Endodermal cell (in vitro differentiated cells): ENCODE results near the gene SLC24A1. TPM values are rescaled to one million over a fixed set of nuclear protein-coding genes. Genes with fewer than 3 reads are reported as not detected.

Experiments used
- DNase-seq: peaks from one replicate; pipeline ENCODE4 v3.0.0-alpha.2; 2017
- H3K27ac ChIP-seq: 2 replicates; pipeline ENCODE4 v1.5.1; 2013; ENCODE audit warnings: mild to moderate bottlenecking, low read depth, low read length, moderate library complexity
- H3K27me3 ChIP-seq: 2 replicates; pipeline ENCODE4 v1.6.1; 2013; ENCODE audit warnings: mild to moderate bottlenecking, low read length, moderate library complexity; ENCODE audit not compliant: insufficient read depth, control insufficient read depth, poor library complexity, severe bottlenecking
- H3K36me3 ChIP-seq: 2 replicates; pipeline ENCODE4 v1.7.0; 2013; ENCODE audit warnings: mild to moderate bottlenecking, low read length, moderate library complexity; ENCODE audit not compliant: control insufficient read depth, insufficient read depth
- H3K4me1 ChIP-seq: one replicate; pipeline ENCODE4 v1.7.0; 2013; ENCODE audit warnings: low read length; ENCODE audit not compliant: control insufficient read depth, insufficient read depth
- H3K4me3 ChIP-seq: 2 replicates; pipeline ENCODE4 v1.5.1; 2013; ENCODE audit warnings: mild to moderate bottlenecking, low read length, moderate library complexity
- H3K9ac ChIP-seq: 2 replicates; pipeline ENCODE4 v1.6.1; 2013; ENCODE audit warnings: mild to moderate bottlenecking, low read length, moderate library complexity; ENCODE audit not compliant: poor library complexity, severe bottlenecking; ENCODE audit errors: extremely low read depth
- H3K9me3 ChIP-seq: 2 replicates; pipeline ENCODE4 v1.6.1; 2013; ENCODE audit warnings: mild to moderate bottlenecking, low read length, moderate library complexity; ENCODE audit not compliant: control insufficient read depth
- H3K27ac Mint-ChIP-seq: 2 replicates; pipeline ENCODE4 v1.8.0; 2020; ENCODE audit warnings: mixed read lengths
- H3K27me3 Mint-ChIP-seq: 2 replicates; pipeline ENCODE4 v1.8.0; 2021; ENCODE audit warnings: mild to moderate bottlenecking, mixed read lengths; ENCODE audit not compliant: insufficient read depth
- H3K36me3 Mint-ChIP-seq: 2 replicates; pipeline ENCODE4 v1.8.0; 2020; ENCODE audit warnings: low read depth, mixed read lengths
- H3K4me1 Mint-ChIP-seq: 2 replicates; pipeline ENCODE4 v1.8.0; 2020; ENCODE audit warnings: mixed read lengths
- H3K4me3 Mint-ChIP-seq: 2 replicates; pipeline ENCODE4 v1.8.0; 2020; ENCODE audit warnings: mild to moderate bottlenecking, moderate library complexity, mixed read lengths
- H3K9me3 Mint-ChIP-seq: 2 replicates; pipeline ENCODE4 v1.8.0; 2020; ENCODE audit warnings: mild to moderate bottlenecking, mixed read lengths
- CTCF ChIP-seq: fragments of 200-600 bp; sonication (generic); conservative IDR thresholded peaks from 2 replicates; pipeline ENCODE4 v1.5.0; 2021; ENCODE audit warnings: antibody characterized with exemption, mild to moderate bottlenecking
- WGBS, 2 experiments: methylation state at CpG; one replicate each; pipeline versions ENCODE4 v1.1.5 to v1.1.7; 2013; ENCODE audit warnings: missing lambda C conversion rate in 2 of 2, mixed read lengths in 1 of 2; ENCODE audit not compliant: insufficient coverage in 1 of 2, insufficient read length in 1 of 2; 5-methylcytosine and 5-hydroxymethylcytosine counted together
- total RNA-seq, 2 donors: library from RNA; stranded (reverse); fragmentation: NEBNext Ultra II Directional in 1 of 2; extraction: Animal tissue kit (Norgen Biotek cat#: 25700) in 1 of 2; gene quantifications; 2 replicates in 1 of 2; 3 replicates in 1 of 2; pipeline ENCODE4 v1.2.1, GENCODE V29; 2021

SLC24A1 gene
- total RNA-seq, 2 donors from 2014 or later, result 12.0 to 14.2 TPM

GRCh38 chr15:65631503-65631902 lies 9.8 kb downstream of the SLC24A1 start:
- Mint-ChIP-seq H3K4me1 (peaks cover 25% of the 10 kb centered on the region), H3K36me3 (no peaks in the 10 kb centered on the region), H3K27ac (no peak overlapping the region), H3K4me3 (no peak overlapping the region), H3K9me3 (no peaks in the 10 kb centered on the region), H3K27me3 (peaks cover 13% of the 10 kb centered on the region)
- DNase-seq, result no peak
- TF ChIP-seq CTCF, result no peak
- 89 to 98% methylated on average over 3 to 6 of the region's 6 CpGs for WGBS, 2 experiments
- Histone ChIP-seq H3K9me3 (no peaks in the 10 kb centered on the region), H3K27me3 (peaks cover 14% of the 10 kb centered on the region), H3K27ac (no peak overlapping the region), H3K36me3 (no peaks in the 10 kb centered on the region), H3K9ac (no peak overlapping the region), H3K4me3 (no peak overlapping the region), H3K4me1 (peaks cover 4% of the 10 kb centered on the region)

GRCh38 chr15:65632780-65633375 lies 11.1 kb downstream of the SLC24A1 start:
- no peak for DNase-seq
- no peak for TF ChIP-seq CTCF
- no peaks in the 10 kb centered on the region for H3K36me3 ChIP-seq
- no peak overlapping the region for H3K4me3 Mint-ChIP-seq
- no peaks in the 10 kb centered on the region for H3K9me3 ChIP-seq
- peaks cover 7% of the 10 kb centered on the region for H3K27me3 ChIP-seq
- peaks cover 4% of the 10 kb centered on the region for H3K4me1 ChIP-seq
- peaks cover 13% of the 10 kb centered on the region for H3K27me3 Mint-ChIP-seq
- H3K4me1 Mint-ChIP-seq, result peaks cover 25% of the 10 kb centered on the region
- H3K9ac ChIP-seq, result no peak overlapping the region
- H3K27ac ChIP-seq, result no peak overlapping the region
- H3K9me3 Mint-ChIP-seq, result no peaks in the 10 kb centered on the region
- WGBS, 2 experiments, result 45 to 74% methylated on average over 2 to 4 of the region's 4 CpGs
- no peak overlapping the region for H3K27ac Mint-ChIP-seq
- no peaks in the 10 kb centered on the region for H3K36me3 Mint-ChIP-seq
- H3K4me3 ChIP-seq, result no peak overlapping the region

- H3K27ac ChIP-seq, result no peak overlapping the region
- H3K9me3 ChIP-seq, result no peaks in the 10 kb centered on the region
- no peak for TF ChIP-seq CTCF
- no peak overlapping the region for H3K4me3 ChIP-seq
- WGBS, 2 experiments, result 83 to 90% methylated on average over 2 of the region's 2 CpGs
- peaks cover 7% of the 10 kb centered on the region for H3K27me3 ChIP-seq
- Mint-ChIP-seq H3K27me3 (peaks cover 13% of the 10 kb centered on the region), H3K4me3 (no peak overlapping the region), H3K36me3 (no peaks in the 10 kb centered on the region), H3K27ac (no peak overlapping the region), H3K4me1 (peaks cover 33% of the 10 kb centered on the region), H3K9me3 (no peaks in the 10 kb centered on the region)
- no peak overlapping the region for H3K9ac ChIP-seq
- peaks cover 8% of the 10 kb centered on the region for H3K4me1 ChIP-seq
- DNase-seq, result no peak
- H3K36me3 ChIP-seq, result no peaks in the 10 kb centered on the region
Observed at GRCh38 chr15:65633752-65634151, 12.0 kb downstream of the SLC24A1 start.
